Testis (tissue), 3 donors: Measurements from ENCODE around the gene ARHGEF4. TPM values are rescaled to one million over a fixed set of nuclear protein-coding genes. Genes with fewer than 3 reads are reported as not detected.

Source experiments
- DNase-seq: peaks from one replicate; pipeline ENCODE4 v3.0.0-alpha.2; 2019
- H3K27ac ChIP-seq, 2 donors: fragments of 200-600 bp; sonication (generic); one replicate each; pipeline ENCODE4 v1.5.1; 2019
- H3K27me3 ChIP-seq: fragments of 200-600 bp; sonication (generic); one replicate; pipeline ENCODE4 v1.5.1; 2019
- H3K36me3 ChIP-seq: fragments of 200-600 bp; sonication (generic); one replicate; pipeline ENCODE4 v1.5.1; 2017; ENCODE audit warnings: low read depth; ENCODE audit errors: missing control alignments
- H3K4me1 ChIP-seq: fragments of 200-600 bp; sonication (generic); one replicate; pipeline ENCODE4 v1.5.1; 2019
- H3K4me3 ChIP-seq, 2 donors: fragments of 200-600 bp; sonication (generic); one replicate each; pipeline ENCODE4 v1.5.1; 2017 to 2019
- H3K9me3 ChIP-seq: fragments of 200-600 bp; sonication (generic); one replicate; pipeline ENCODE4 v1.5.1; 2017
- POLR2A ChIP-seq: fragments of 450-650 bp; IDR thresholded peaks from one replicate; pipeline ENCODE4 v1.6.1; 2017; ENCODE audit warnings: antibody characterized with exemption, mild to moderate bottlenecking, moderate library complexity
- WGBS, 2 donors: methylation state at CpG; one replicate each; pipeline ENCODE4 v1.1.5; 2018; 5-methylcytosine and 5-hydroxymethylcytosine counted together
- intact Hi-C: fragments of 100-400 bp; cut with DNase I; formaldehyde crosslinking; loops from one replicate; pipeline ENCODE4 v1.15.1; 2023; ENCODE audit warnings: low total_unique reads
- polyA plus RNA-seq: library from polyadenylated mRNA; stranded (reverse); fragments of 350-450 nt; fragmentation: Illumina TruSeq; extraction: RNeasy Lipid Tissue Mini Kit (QIAGEN cat#74804); gene quantifications from one replicate; pipeline ENCODE4 v1.2.3, GENCODE V29; 2014; ENCODE audit warnings: low read depth, low replicate concordance; ENCODE audit not compliant: insufficient read depth
- total RNA-seq, 2 donors: library from RNA; depleted of rRNA; stranded (reverse); fragments of >200 nt; gene quantifications; one replicate each; pipeline ENCODE4 v1.2.3, GENCODE V29; 2016
- TF ChIP-seq, protein P1 (sequence below), 3 experiments: fragments of 450-650 bp in 2 of 3; fragments of 200-600 bp in 1 of 3; sonication (generic) in 1 of 3; IDR thresholded peaks; one replicate each; pipeline ENCODE4 v1.5.1; 2016 to 2019; ENCODE audit warnings: antibody characterized with exemption in 3 of 3, mild to moderate bottlenecking in 2 of 3, moderate library complexity in 1 of 3

ARHGEF4 gene
- total and polyA plus RNA-seq, 3 donors from 2014 or later = 18.0 to 37.4 (median 36.3) TPM

DNA sequence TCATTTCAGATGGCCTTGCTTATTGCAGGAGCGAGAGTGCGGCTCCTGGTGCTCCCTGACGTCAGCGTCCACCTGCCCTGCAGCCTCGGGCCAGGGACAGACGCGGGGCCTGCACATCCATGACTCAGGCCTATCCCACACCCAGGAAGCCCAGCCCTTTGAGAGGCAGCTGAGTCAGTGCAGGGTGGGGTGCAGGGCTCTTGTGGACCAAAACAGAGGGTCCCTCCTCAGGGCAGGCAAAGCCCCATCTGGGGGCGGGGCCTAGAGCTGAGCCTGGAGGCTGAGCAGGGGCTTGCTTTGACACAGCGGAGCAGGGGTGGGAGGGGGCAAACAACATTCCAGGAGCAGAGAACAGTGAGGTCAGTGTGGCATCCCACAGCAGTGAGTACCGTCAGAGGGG, 7.7 kb upstream of the ARHGEF4 start:
- 87 to 94% methylated on average over 3 to 10 of the region's 10 CpGs for WGBS, 2 donors
- intact Hi-C loops = no loop called here
- Histone ChIP-seq H3K4me1 (no peaks in the 10 kb centered on the region), H3K27me3 (no peaks in the 10 kb centered on the region), H3K36me3 (no peaks in the 10 kb centered on the region), H3K4me3 (no peak overlapping the region), H3K27ac (no peak overlapping the region), H3K9me3 (no peaks in the 10 kb centered on the region)
- DNase-seq = no peak
- TF ChIP-seq POLR2A = no peak
- TF ChIP-seq, protein P1, sequence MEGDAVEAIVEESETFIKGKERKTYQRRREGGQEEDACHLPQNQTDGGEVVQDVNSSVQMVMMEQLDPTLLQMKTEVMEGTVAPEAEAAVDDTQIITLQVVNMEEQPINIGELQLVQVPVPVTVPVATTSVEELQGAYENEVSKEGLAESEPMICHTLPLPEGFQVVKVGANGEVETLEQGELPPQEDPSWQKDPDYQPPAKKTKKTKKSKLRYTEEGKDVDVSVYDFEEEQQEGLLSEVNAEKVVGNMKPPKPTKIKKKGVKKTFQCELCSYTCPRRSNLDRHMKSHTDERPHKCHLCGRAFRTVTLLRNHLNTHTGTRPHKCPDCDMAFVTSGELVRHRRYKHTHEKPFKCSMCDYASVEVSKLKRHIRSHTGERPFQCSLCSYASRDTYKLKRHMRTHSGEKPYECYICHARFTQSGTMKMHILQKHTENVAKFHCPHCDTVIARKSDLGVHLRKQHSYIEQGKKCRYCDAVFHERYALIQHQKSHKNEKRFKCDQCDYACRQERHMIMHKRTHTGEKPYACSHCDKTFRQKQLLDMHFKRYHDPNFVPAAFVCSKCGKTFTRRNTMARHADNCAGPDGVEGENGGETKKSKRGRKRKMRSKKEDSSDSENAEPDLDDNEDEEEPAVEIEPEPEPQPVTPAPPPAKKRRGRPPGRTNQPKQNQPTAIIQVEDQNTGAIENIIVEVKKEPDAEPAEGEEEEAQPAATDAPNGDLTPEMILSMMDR (IDR thresholded peaks at IDR 0.05) = no peak

DNA sequence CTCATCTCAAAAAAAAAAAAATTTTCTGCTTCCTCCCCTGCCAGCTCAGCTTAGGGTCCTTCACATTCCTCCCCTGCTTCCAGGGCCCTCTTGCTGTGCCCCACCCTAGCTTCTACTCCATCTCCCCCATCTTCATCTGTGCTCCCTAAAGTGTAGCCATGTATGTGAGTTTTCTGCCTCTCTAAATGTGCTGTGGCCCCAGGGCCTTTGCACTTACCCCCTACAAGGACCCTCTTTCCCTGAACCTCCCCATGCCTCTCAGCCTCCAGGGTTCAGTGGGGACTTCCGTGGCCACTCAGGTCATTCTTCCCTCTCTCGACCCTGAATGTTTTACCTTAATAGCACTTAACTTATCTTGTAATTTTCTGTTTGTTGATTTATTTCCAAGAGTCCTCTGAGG, 6.2 kb upstream of the ARHGEF4 start:
- TF ChIP-seq, protein P1 (IDR thresholded peaks at IDR 0.05) = no peak
- no peak for TF ChIP-seq POLR2A
- no peaks in the 10 kb centered on the region for H3K27me3 ChIP-seq
- H3K9me3 ChIP-seq = no peaks in the 10 kb centered on the region
- H3K4me1 ChIP-seq = no peaks in the 10 kb centered on the region
- DNase-seq = no peak
- 80 to 81% methylated on average over 2 of the region's 2 CpGs for WGBS, 2 donors
- H3K27ac ChIP-seq = no peak overlapping the region
- H3K4me3 ChIP-seq = no peak overlapping the region
- intact Hi-C loops = no loop called here
- H3K36me3 ChIP-seq = no peaks in the 10 kb centered on the region

DNA sequence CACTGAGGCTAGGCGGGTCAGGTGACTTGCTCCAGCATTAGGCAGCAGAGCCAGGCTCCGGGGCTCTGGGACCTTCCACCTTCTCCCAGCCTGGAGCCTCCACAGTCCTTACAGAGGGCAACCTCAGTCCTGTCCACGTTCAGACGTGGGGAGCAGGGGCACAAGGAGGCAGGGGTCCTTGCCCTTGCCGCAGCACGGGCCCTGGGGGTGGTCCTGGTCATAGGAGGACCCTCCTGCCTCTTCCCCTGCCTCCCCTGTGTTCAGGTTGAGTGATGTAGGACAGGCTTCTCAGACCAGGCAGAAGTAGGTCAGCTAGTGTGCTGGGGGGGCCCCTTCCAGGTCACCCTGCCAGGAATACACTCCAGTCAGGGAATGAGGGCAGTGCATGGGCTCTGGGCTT, 5.4 kb upstream of the ARHGEF4 start:
- Histone ChIP-seq H3K36me3 (no peaks in the 10 kb centered on the region), H3K27me3 (no peaks in the 10 kb centered on the region), H3K9me3 (no peaks in the 10 kb centered on the region), H3K4me3 (no peak overlapping the region), H3K27ac (no peak overlapping the region), H3K4me1 (no peaks in the 10 kb centered on the region)
- no peak for DNase-seq
- 86 to 88% methylated on average over 4 to 6 of the region's 6 CpGs for WGBS, 2 donors
- TF ChIP-seq, protein P1 (IDR thresholded peaks at IDR 0.05) = no peak
- no peak for TF ChIP-seq POLR2A
- intact Hi-C loops = no loop called here

DNA sequence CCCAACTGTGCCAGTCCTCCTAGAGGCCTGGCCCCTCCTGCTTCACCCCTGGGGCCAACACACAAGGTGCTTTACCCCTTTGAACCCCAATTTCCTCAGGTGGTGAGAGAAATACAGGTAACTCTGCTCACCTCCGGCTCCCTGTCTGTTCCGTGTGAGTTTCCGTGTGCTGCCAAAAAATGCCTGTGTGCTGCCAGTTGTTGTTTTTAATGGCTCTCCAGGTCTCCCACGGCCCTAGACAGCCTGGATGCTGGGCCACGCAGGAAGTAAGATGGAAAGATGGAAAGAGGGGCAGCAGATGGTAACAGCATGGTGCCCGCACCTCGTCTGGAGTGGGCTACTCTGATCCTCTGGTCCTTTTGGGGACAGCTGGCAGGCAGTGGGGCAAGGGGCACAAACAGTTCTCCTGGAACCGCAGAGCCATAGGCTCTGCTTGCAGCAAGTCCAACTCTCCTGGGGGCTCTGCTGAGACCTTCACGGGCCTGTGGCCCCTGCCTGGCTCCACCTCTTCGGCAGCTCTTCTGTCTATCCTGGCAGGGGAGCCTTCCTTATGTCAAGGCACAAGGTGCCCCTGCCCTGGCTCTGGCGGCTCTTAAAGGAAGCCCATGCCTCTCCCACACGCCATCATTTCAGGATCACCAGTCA, 4.3 kb upstream of the ARHGEF4 start:
- no peaks in the 10 kb centered on the region for H3K27me3 ChIP-seq
- DNase-seq = no peak
- H3K27ac ChIP-seq = no peak overlapping the region
- intact Hi-C loops = no loop called here
- no peaks in the 10 kb centered on the region for H3K4me1 ChIP-seq
- H3K36me3 ChIP-seq = no peaks in the 10 kb centered on the region
- no peak overlapping the region for H3K4me3 ChIP-seq
- H3K9me3 ChIP-seq = no peaks in the 10 kb centered on the region
- 83 to 92% methylated on average over 10 to 12 of the region's 12 CpGs for WGBS, 2 donors
- TF ChIP-seq, protein P1 (IDR thresholded peaks at IDR 0.05) = no peak
- no peak for TF ChIP-seq POLR2A
